Lower leg skin (tissue), 4 donors: ENCODE data around the gene CDC42SE1. TPM values are rescaled to one million over a fixed set of nuclear protein-coding genes. Genes with fewer than 3 reads are reported as not detected.

Source experiments
- DNase-seq, 2 donors: peaks; one replicate each; pipeline ENCODE4 v3.0.0-alpha.2; 2019; ENCODE audit warnings: low spot score in 2 of 2
- H3K4me3 ChIP-seq: fragments of 200-600 bp; sonication (generic); 2 replicates; pipeline ENCODE4 v1.5.1; 2017; ENCODE audit warnings: mild to moderate bottlenecking, low read depth; ENCODE audit not compliant: poor library complexity, severe bottlenecking
- CTCF ChIP-seq, 3 donors: fragments of 450-650 bp; IDR thresholded peaks; one replicate each; pipeline ENCODE4 v1.5.1; 2016; ENCODE audit warnings: antibody characterized with exemption in 3 of 3, mild to moderate bottlenecking in 3 of 3, moderate library complexity in 2 of 3
- POLR2A ChIP-seq, 2 donors: fragments of 450-650 bp; IDR thresholded peaks; one replicate each; pipeline ENCODE4 v1.6.1; 2016 to 2017; ENCODE audit warnings: antibody characterized with exemption in 2 of 2, mild to moderate bottlenecking in 1 of 2, moderate library complexity in 1 of 2
- WGBS, 2 donors: methylation state at CpG; one replicate each; pipeline ENCODE4 v1.1.5; 2018; 5-methylcytosine and 5-hydroxymethylcytosine counted together
- intact Hi-C: fragments of 100-400 bp; cut with DNase I; formaldehyde crosslinking; loops from one replicate; pipeline ENCODE4 v1.15.0; 2023; ENCODE audit warnings: low total_unique reads
- total RNA-seq, 4 donors: library from RNA; depleted of rRNA; stranded (reverse); fragments of >200 nt; gene quantifications; one replicate each; pipeline ENCODE4 v1.1.0, GENCODE V29; 2016

The CDC42SE1 gene
- total RNA-seq, 4 donors from 2014 or later, result 88.8 to 93.5 (median 92.0) TPM

GRCh38 chr1:151026460-151026859 lies 33.0 kb downstream of the CDC42SE1 start:
- intact Hi-C loops, result no loop called here

GRCh38 chr1:151024540-151025146 lies 34.8 kb downstream of the CDC42SE1 start:
- peak; percentile 73 to 93 for DNase-seq
- WGBS, 2 donors, result 23 to 26% methylated on average over 6 of the region's 6 CpGs
- H3K4me3 ChIP-seq, result no peak overlapping the region
- intact Hi-C loops, result loop anchor here (5.0 kb wide), 1 partner anchor 133 kb away; the partner anchor contains the start of gene TNFAIP8L2
- no peak for TF ChIP-seq POLR2A (IDR thresholded peaks at IDR 0.05)
- peak in 1 of 3 donors; percentile 13 for TF ChIP-seq CTCF (IDR thresholded peaks at IDR 0.05)

More at GRCh38 chr1:151026460-151026859, 33.0 kb downstream of the CDC42SE1 start:
- no peak for DNase-seq
- H3K4me3 ChIP-seq, result no peak overlapping the region
- TF ChIP-seq POLR2A (IDR thresholded peaks at IDR 0.05) (no peak), CTCF (IDR thresholded peaks at IDR 0.05) (no peak)

GRCh38 chr1:151013518-151013917 lies 45.9 kb downstream of the CDC42SE1 start:
- no peak for DNase-seq
- intact Hi-C loops, result no loop called here
- no peak overlapping the region for H3K4me3 ChIP-seq
- TF ChIP-seq POLR2A (IDR thresholded peaks at IDR 0.05) (no peak), CTCF (IDR thresholded peaks at IDR 0.05) (no peak)
- WGBS, 2 donors, result 78 to 81% methylated on average over 2 of the region's 2 CpGs

- WGBS, 2 donors, result 93 to 96% methylated on average over 14 of the region's 14 CpGs
- H3K4me3 ChIP-seq, result no peak overlapping the region
- intact Hi-C loops, result no loop called here
- TF ChIP-seq POLR2A (IDR thresholded peaks at IDR 0.05) (no peak), CTCF (IDR thresholded peaks at IDR 0.05) (no peak)
- DNase-seq, result no peak
Observed at GRCh38 chr1:151012684-151013471, 46.5 kb downstream of the CDC42SE1 start.

GRCh38 chr1:151011154-151011850 lies 48.1 kb downstream of the CDC42SE1 start:
- TF ChIP-seq CTCF (IDR thresholded peaks at IDR 0.05) (no peak), POLR2A (IDR thresholded peaks at IDR 0.05) (no peak)
- no peak overlapping the region for H3K4me3 ChIP-seq
- DNase-seq, result no peak
- WGBS, 2 donors, result 53 to 57% methylated on average over 4 of the region's 4 CpGs
- intact Hi-C loops, result no loop called here
